A673 (cell line): ENCODE measurements around the gene NEDD4L. TPM values are rescaled to one million over a fixed set of nuclear protein-coding genes. Genes with fewer than 3 reads are reported as not detected.
A peak's percentile ranks its signal among the peaks of the same experiment; 100 is the strongest.

Experiments
- BruUV-seq: library from RNA; stranded (reverse); fragments of 400-500 nt; replicated peaks from 2 replicates; lab custom pipeline; 2021; lab: Mats Ljungman, UMichigan
- CTCF ChIA-PET: fragments of 300-600 bp; sonication (Branson Sonifier 250); formaldehyde crosslinking; loops from one replicate; lab custom pipeline; 2022; ENCODE audit warnings: antibody characterized with exemption; lab: Charles Lee
- POLR2A ChIA-PET: fragments of 300-600 bp; sonication (Branson Sonifier 250); formaldehyde crosslinking; loops from one replicate; lab custom pipeline; 2022; ENCODE audit warnings: antibody characterized with exemption; ENCODE audit not compliant: low non-redundant PET; lab: Charles Lee
- DNase-seq: peaks from one replicate; pipeline ENCODE4 v3.0.0-alpha.2; 2015; ENCODE audit warnings: low spot score
- H3K27ac ChIP-seq: fragments of 200-600 bp; sonication (generic); 2 replicates; pipeline ENCODE4 v1.5.1; 2016; ENCODE audit warnings: mixed run types, low read depth, mild to moderate bottlenecking, mixed read lengths, antibody characterized with exemption, low read length; ENCODE audit not compliant: poor library complexity, severe bottlenecking
- H3K27me3 ChIP-seq: fragments of 200-600 bp; sonication (generic); replicated peaks from 2 replicates; pipeline ENCODE4 v1.6.1; 2017; ENCODE audit warnings: mixed run types, low read depth, mild to moderate bottlenecking, mixed read lengths, antibody characterized with exemption, low read length; ENCODE audit not compliant: insufficient read depth, poor library complexity
- H3K36me3 ChIP-seq: fragments of 200-600 bp; sonication (generic); 2 replicates; pipeline ENCODE4 v1.6.1; 2016; ENCODE audit warnings: mixed run types, mild to moderate bottlenecking, mixed read lengths, antibody characterized with exemption, low read length; ENCODE audit not compliant: insufficient read depth, poor library complexity, severe bottlenecking
- H3K4me1 ChIP-seq: fragments of 200-600 bp; sonication (generic); 2 replicates; pipeline ENCODE4 v1.6.1; 2017; ENCODE audit warnings: mixed run types, mild to moderate bottlenecking, mixed read lengths, antibody characterized with exemption, low read length; ENCODE audit not compliant: insufficient read depth, poor library complexity, severe bottlenecking
- H3K4me3 ChIP-seq: fragments of 200-600 bp; sonication (generic); 2 replicates; pipeline ENCODE4 v1.5.1; 2016; ENCODE audit warnings: low read depth, mixed run types, mild to moderate bottlenecking, mixed read lengths, low read length; ENCODE audit not compliant: poor library complexity, severe bottlenecking
- H3K9me3 ChIP-seq: fragments of 200-600 bp; sonication (generic); 2 replicates; pipeline ENCODE4 v1.6.1; 2016; ENCODE audit warnings: mixed run types, low read depth, mild to moderate bottlenecking, mixed read lengths, antibody characterized with exemption, low read length; ENCODE audit not compliant: poor library complexity, severe bottlenecking
- EZH2 ChIP-seq: fragments of 200-600 bp; sonication (generic); IDR thresholded peaks from 2 replicates; pipeline ENCODE4 v1.6.1; 2017; ENCODE audit warnings: borderline replicate concordance, low read depth, mild to moderate bottlenecking, mixed read lengths, antibody characterized with exemption, low read length; ENCODE audit not compliant: poor library complexity, severe bottlenecking
- intact Hi-C: fragments of 100-400 bp; cut with micrococcal nuclease; formaldehyde crosslinking; loops from one replicate; pipeline ENCODE4 v1.10.0; 2022; ENCODE audit not compliant: unreplicated experiment
- total RNA-seq: library from RNA; stranded (reverse); gene quantifications from 2 replicates; pipeline ENCODE4 v1.2.3, GENCODE V29; 2021
- TF ChIP-seq, protein P1 (sequence below): fragments of 300-800, 200-600 bp; sonication (generic); conservative IDR thresholded peaks from 2 replicates; pipeline ENCODE4 v1.5.1; 2017; ENCODE audit warnings: low read depth, mild to moderate bottlenecking, antibody characterized with exemption, low read length, moderate library complexity, mixed read lengths

Gene NEDD4L
- total RNA-seq, 1 experiment from 2014 or later, result 15.3 TPM

- H3K4me1 ChIP-seq, result peaks cover 16% of the 10 kb centered on the region
- TF ChIP-seq, protein P1, sequence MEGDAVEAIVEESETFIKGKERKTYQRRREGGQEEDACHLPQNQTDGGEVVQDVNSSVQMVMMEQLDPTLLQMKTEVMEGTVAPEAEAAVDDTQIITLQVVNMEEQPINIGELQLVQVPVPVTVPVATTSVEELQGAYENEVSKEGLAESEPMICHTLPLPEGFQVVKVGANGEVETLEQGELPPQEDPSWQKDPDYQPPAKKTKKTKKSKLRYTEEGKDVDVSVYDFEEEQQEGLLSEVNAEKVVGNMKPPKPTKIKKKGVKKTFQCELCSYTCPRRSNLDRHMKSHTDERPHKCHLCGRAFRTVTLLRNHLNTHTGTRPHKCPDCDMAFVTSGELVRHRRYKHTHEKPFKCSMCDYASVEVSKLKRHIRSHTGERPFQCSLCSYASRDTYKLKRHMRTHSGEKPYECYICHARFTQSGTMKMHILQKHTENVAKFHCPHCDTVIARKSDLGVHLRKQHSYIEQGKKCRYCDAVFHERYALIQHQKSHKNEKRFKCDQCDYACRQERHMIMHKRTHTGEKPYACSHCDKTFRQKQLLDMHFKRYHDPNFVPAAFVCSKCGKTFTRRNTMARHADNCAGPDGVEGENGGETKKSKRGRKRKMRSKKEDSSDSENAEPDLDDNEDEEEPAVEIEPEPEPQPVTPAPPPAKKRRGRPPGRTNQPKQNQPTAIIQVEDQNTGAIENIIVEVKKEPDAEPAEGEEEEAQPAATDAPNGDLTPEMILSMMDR, result no peak
- TF ChIP-seq EZH2, result no peak
- no peaks in the 10 kb centered on the region for H3K9me3 ChIP-seq
- no peak overlapping the region for H3K4me3 ChIP-seq
- CTCF ChIA-PET, result no interaction called here
- intact Hi-C loops, result loop anchor here (5.0 kb wide), 2 partner anchors 257 to 353 kb away; no protein-coding TSS in a partner anchor
- no TSS peak for BruUV-seq
- no peaks in the 10 kb centered on the region for H3K36me3 ChIP-seq
- no peak overlapping the region for H3K27ac ChIP-seq
- peaks cover 74% of the 10 kb centered on the region for H3K27me3 ChIP-seq
- DNase-seq, result no peak
- POLR2A ChIA-PET, result no interaction called here
Observed at GRCh38 chr18:58139459-58140386, 95.7 kb downstream of the NEDD4L start.

- H3K27me3 ChIP-seq, result peaks cover 79% of the 10 kb centered on the region
- H3K4me3 ChIP-seq, result no peak overlapping the region
- intact Hi-C loops, result no loop called here
- TF ChIP-seq, protein P1, result 0 out of 2 replicates have a peak, but pooled peaks have one; percentile 11
- TF ChIP-seq EZH2, result no peak
- CTCF ChIA-PET, result no interaction called here
- no peaks in the 10 kb centered on the region for H3K36me3 ChIP-seq
- H3K27ac ChIP-seq, result no peak overlapping the region
- H3K4me1 ChIP-seq, result peaks cover 7% of the 10 kb centered on the region
- POLR2A ChIA-PET, result no interaction called here
- no peaks in the 10 kb centered on the region for H3K9me3 ChIP-seq
- DNase-seq, result no peak
- BruUV-seq, result no TSS peak
Observed at GRCh38 chr18:58140387-58141325, 96.6 kb downstream of the NEDD4L start.

DNA sequence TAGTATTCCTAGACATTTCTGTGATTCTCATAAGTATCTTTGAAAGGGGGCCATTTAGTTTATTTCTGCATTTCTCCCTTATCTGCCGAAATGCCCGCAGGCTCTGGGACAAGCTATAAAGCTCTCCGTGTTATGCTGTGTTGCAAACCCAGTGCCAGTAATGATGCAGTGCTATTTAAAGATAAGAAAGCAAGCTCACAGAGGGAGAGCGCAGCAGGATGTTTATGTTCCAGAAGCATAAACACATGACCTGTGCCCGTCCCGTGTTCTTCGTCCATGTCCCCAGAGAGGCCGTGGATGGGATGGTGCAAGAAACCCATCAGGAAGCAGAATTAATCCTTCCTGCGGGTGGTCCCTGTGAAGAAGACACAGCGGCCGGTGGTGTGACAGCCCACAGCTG is 99.4 kb downstream of the NEDD4L start:
- Histone ChIP-seq H3K27me3 (peaks cover 66% of the 10 kb centered on the region), H3K4me3 (no peak overlapping the region), H3K27ac (no peak overlapping the region), H3K4me1 (no peaks in the 10 kb centered on the region), H3K9me3 (no peaks in the 10 kb centered on the region), H3K36me3 (no peaks in the 10 kb centered on the region)
- TF ChIP-seq, protein P1, result no peak
- TF ChIP-seq EZH2, result no peak
- CTCF ChIA-PET, result no interaction called here
- intact Hi-C loops, result no loop called here
- no TSS peak for BruUV-seq
- DNase-seq, result no peak
- POLR2A ChIA-PET, result no interaction called here
